Choroid plexus epithelial cell (primary cell): Measurements from ENCODE around the gene COL13A1.

Experiments
- DNase-seq: peaks from one replicate; pipeline ENCODE4 v3.0.0-alpha.2; 2010; ENCODE audit warnings: low read depth
- H3K4me3 ChIP-seq: 2 replicates; pipeline ENCODE4 v1.5.1; 2011; ENCODE audit warnings: low read depth, mild to moderate bottlenecking, control low read depth, low read length, moderate library complexity
- CTCF ChIP-seq: conservative IDR thresholded peaks from 2 replicates; pipeline ENCODE4 v1.5.1; 2011; ENCODE audit warnings: low read depth, mild to moderate bottlenecking, control low read depth, inconsistent platforms, low read length, moderate library complexity

COL13A1 gene

GRCh38 chr10:69842882-69843281, 41.2 kb downstream of the COL13A1 start:
- DNase-seq = peak; percentile 68
- no peak for TF ChIP-seq CTCF
- H3K4me3 ChIP-seq = no peak overlapping the region

DNA sequence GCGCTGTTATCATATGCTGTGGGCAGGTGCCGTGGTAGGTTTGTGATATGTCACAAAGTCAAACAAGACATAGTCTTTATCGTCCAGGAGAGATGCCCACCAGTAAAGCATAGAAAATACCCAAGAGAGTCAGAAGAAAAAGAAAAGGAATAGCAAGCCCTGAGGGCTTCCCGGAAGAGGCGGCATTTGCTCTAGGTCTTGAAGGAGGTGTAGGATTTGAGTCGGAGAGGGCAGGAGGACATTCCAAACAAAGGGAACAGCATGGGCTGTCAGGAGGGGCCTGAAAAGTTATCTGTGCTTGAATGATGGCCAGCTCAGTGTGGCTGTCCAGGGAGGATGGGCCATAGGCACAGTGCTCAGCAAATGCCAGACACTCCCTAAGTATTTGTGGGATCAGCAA, 42.2 kb downstream of the COL13A1 start:
- DNase-seq = no peak
- TF ChIP-seq CTCF = no peak
- no peak overlapping the region for H3K4me3 ChIP-seq

GRCh38 chr10:69844698-69845097, 43.0 kb downstream of the COL13A1 start:
- TF ChIP-seq CTCF = no peak
- DNase-seq = no peak
- H3K4me3 ChIP-seq = no peak overlapping the region

DNA sequence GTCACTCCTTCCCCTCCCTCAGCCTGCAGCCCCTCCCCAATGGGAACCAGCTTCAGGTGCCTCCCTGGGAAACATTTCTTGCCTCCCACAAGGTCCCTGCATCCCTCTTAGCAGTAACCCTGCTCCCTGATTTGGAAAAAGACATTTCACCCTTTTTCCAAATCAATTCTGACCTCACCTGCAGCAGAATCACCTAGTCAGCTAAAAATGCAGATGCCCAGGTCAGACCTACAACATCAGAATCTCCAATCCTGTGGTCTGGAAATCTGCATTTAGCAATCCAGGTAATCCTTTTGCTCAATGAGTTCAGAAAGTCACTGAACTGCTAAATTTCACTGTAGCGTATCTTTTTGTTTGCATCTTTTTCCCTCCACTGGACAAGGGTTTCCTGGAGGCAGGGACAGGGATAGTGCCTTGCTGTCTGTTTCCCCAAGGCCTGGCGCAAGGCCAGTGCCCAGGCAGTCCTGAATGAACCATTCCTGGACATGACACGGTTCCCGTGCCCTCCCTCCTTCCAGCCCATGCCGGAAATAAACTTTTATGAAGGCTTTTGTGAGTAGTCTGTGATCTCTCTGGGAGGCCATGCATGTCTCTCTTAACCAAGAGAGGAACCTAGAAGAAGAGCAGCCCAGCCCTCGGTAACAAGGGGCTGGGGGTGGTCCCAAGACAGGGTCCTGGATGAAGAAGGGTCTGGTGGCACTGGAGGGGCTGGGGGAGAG, 44.0 kb downstream of the COL13A1 start:
- no peak for DNase-seq
- no peak overlapping the region for H3K4me3 ChIP-seq
- TF ChIP-seq CTCF = no peak

- DNase-seq = no peak
- TF ChIP-seq CTCF = no peak
- H3K4me3 ChIP-seq = no peak overlapping the region
Observed at GRCh38 chr10:69846293-69846921, 44.7 kb downstream of the COL13A1 start.

DNA sequence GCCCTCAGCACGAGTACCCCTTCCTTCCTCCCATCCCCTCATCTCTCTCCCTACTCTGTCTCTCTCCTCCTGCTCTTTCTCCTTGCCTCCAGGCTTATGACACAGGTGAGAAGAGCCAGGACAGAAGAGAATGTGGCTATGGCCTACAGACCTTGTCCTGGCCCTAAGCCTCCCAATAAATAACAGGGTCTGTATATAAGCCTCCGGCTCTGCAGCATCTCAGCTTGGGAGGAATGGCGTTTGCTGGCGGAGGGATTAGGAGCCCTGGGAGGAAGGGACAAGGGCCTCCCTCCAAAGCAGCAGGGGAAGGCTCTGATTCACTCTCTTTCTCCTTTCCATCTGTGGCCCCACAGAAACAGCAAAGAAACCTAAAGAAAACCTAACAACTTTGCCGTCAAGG, 45.8 kb downstream of the COL13A1 start:
- TF ChIP-seq CTCF = no peak
- DNase-seq = no peak
- no peak overlapping the region for H3K4me3 ChIP-seq

- no peak overlapping the region for H3K4me3 ChIP-seq
- TF ChIP-seq CTCF = no peak
- DNase-seq = no peak
Observed at GRCh38 chr10:69847883-69848282, 46.2 kb downstream of the COL13A1 start.
